IPS-18c (cell line): ENCODE results near the gene HSPA1A.
"Not testable (repeated sequence)": the region's sequence is repeated elsewhere in the genome, so short reads cannot be mapped to it uniquely, and the experiment has no call there.

Experiments
- H3K4me3 ChIP-seq: 2 replicates; pipeline ENCODE4 v1.7.0; 2013; ENCODE audit warnings: low read depth, mild to moderate bottlenecking, low read length, moderate library complexity; ENCODE audit not compliant: insufficient read depth
- H3K9me3 ChIP-seq: one replicate; pipeline ENCODE4 v1.6.1; 2013; ENCODE audit warnings: mild to moderate bottlenecking, low read length, moderate library complexity; ENCODE audit not compliant: control insufficient read depth, insufficient read depth

Gene HSPA1A

DNA sequence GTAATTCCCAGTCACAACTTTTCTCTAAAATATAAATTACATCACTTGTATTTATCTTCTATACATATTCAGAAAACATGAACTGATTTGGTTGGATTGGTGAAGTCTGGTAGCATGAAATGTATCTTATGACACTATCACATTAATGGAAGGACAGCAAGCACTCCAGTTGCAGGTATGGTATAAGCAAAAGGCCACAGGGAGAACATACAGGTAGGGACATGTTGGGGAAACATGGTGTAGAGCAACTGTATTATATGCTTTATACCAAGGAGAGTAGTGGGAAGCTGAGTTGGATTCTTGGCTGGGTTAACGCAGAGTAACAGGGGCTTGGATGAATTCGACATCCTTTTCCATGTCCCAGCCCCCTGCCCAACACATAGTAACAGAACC, 18.4 kb upstream of the HSPA1A start:
- no peak overlapping the region for H3K4me3 ChIP-seq
- no peaks in the 10 kb centered on the region for H3K9me3 ChIP-seq

DNA sequence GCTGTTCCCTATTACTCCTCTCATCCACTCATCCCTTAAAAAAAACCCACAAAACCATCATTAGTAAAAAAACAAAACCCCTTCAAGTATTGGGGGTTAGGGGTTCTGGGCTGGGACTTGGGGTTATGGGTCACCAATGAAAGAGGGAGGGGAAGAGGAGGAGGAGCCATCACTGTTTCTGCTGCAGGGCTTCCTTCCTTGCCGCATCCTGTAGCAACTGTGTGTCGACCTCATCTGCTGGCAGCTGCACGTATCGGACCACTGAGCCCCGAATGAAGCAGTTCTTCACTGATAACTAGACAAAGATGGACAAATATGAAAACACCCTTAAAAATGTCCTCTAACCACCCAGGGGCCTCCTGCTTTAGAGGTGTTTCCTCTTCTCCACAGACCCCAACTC, 17.8 kb upstream of the HSPA1A start:
- Histone ChIP-seq H3K9me3 (no peaks in the 10 kb centered on the region), H3K4me3 (no peak overlapping the region)

DNA sequence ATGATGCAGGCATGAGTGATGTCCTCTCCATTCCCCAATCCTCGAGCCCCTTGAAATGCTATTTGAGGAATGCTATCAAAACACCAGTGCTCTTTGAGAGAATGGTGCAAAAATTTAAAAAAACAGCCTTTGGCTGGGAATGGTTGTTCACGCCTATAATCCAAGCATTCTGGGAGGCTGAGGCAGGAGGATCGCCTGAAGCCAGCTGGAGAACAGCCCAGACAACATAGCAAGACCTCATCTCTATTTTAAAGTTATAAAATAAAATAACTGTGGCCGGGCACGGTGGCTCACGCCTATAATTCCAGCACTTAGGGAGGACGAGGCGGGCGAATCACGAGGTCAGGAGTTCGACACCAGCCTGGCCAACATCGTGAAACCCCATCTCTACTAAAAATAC, 15.6 kb upstream of the HSPA1A start:
- Histone ChIP-seq H3K4me3 (no peak overlapping the region), H3K9me3 (no peaks in the 10 kb centered on the region)

DNA sequence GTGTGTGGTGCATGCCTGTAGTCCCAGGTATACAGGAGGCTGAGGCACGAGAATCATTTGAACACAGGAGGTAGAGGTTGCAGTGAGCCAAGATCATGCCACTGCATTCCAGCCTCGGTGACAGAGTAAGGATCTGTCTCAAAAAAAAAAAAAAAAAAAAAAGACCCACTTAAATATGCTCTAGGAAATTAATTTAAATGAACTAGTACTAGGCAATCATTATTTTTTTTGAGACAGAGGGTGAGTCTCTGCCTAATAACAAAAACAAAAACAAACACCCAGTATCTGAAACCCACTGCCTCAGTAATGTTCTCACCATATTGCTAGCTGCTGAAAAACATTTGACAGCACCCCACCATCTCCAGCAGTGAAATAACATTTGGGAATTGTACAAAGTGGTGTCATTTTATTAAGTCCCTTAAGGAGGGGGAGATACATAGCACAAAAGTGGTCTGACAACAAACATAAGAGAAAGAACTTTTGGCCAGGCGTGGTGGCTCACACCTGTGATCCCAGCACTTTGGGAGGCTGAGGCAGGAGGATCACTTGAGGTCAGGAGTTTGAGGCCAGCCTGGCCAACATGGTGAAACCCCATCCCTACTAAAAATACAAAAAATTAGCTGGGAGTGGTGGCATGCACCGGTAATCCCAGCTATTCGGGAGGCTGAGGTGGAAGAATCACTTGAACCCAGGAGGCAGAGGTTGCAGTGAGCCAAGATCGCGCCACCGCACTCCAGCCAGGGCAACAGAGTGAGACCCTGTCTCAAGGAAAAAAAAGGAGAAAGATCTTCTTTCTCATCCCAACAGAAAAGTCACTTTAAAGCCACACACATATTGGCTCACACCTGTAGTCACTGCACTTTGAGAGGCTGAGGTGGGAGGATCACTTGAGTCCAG, 14.1 kb upstream of the HSPA1A start:
- not testable (repeated sequence) for H3K4me3 ChIP-seq, H3K9me3 ChIP-seq

DNA sequence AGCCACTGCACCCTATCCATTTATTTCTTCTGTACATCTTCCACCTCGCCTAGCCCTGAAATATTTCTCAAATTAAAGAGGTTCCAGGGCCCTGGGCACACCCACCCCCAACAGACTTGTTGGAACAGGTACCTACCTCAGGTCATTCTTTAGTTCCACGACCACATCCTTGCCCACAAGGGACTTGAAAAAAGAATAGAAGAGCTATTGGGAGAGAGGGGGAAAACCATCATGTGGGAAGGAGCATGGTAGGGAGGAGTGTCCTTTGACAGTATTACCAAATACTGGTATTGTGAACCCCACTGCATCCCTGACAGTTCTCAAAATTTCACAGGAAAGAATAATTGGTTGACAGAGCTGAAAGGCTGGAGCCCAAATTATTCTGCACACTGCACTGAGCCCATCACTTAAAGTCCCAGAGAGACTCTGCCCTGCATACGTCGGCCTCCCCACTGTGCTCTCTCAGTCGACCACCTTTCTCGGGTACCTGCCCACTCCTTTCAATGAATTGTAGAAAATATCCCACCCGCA, 9.3 kb upstream of the HSPA1A start:
- Histone ChIP-seq H3K4me3 (peak overlapping the region; percentile 100), H3K9me3 (no peaks in the 10 kb centered on the region)

DNA sequence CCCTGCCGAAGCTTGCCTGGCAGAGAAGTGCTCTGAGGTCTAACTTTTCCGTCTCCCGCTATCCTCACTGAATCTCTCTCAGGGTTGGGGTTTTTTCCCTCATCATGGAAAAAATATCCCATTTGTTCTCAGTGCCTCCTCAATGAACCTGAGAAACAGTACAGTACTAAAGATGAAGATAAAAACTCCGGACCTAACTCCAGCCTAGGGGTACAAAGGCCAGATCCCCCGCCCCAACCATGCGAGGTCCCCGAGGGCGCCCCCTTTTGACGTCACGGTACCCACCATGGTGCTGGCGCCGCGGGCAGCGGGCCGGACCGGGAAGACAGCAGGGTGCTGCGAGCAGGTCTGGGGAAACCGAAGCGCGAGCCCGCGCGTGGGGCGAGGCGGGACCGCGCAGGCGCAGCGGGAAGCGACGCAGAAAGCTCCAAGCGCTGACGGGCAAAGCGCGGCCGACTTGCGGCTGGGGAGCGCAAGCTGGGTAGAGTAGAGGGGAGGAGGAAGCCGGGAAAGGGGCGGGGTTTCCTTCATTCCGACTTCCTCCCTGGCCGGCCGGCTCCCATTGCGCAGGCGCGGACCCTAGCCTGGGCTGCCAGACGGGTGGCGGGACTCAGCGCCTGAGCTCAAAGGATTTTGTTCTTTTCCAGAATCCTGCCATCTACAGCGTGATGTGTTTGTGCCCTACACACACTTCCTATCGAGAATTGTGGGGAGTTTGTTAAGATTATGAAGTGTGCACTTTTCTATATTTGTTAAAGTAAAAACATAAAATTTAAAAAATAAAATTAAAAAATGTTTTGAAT, 8.7 kb upstream of the HSPA1A start, which contains the start of gene LSM2:
LSM2 (minus strand) TSS at position 497 of the 803 bp plus-strand sequence; CDS start at position 288, 209 bp downstream.
- H3K9me3 ChIP-seq = no peaks in the 10 kb centered on the region
- H3K4me3 ChIP-seq = peak within 1 kb of the TSS; percentile 100

DNA sequence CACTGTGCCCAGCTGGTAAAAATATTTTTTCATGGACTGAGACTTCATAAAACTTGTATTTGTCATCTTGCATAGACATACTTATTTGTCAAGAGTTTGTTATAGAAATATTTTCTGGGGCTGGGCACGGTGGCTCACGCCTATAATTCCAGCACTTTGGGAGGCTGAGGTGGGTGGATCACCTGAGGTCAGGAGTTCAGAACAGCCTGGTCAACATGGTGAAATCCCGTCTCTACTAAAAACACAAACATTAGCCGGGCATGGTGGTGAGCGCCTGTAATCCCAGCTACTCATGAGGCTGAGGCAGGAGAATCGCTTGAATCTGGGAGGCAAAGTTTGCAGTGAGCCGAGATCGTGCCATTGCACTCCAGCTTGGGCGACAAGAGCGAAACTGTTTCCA, 6.7 kb upstream of the HSPA1A start:
- not testable (repeated sequence) for H3K9me3 ChIP-seq, H3K4me3 ChIP-seq

DNA sequence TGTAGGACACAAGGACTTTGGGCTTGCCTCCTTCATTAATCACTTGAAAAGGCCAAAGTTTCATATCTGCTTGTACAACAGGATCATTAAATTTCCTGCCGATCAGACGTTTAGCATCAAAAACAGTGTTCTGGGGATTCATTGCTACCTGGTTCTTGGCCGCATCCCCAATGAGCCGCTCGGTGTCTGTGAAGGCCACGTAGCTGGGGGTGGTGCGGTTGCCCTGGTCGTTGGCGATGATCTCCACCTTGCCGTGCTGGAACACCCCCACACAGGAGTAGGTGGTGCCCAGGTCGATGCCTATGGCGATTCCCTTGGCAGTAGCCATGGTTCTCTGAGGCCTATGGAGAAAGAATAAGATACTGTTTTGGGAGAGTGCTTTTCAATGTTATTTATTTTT, 3.7 kb upstream of the HSPA1A start:
- H3K9me3 ChIP-seq = no peaks in the 10 kb centered on the region
- no peak overlapping the region for H3K4me3 ChIP-seq

DNA sequence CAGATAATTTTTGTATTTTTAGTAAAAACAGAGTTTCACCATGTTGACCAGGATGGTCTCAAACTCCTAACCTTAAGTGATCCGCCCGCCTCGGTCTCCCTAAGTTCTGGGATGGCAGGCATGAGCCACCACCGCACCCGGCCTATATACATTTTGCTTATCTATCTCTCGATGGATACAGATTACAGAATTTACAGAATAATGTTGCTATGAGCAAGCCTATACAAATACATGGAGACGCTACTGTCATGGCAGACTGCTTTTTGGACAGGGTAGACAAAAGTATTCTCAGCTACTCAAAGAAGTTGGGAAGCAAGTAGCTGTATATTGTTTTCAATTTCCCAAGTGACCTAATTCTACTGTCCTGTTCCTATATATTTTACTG, 1.9 kb upstream of the HSPA1A start:
- Histone ChIP-seq H3K4me3 (no peak overlapping the region), H3K9me3 (no peaks in the 10 kb centered on the region)

- H3K4me3 ChIP-seq = peak overlapping the region; percentile 55
Observed at GRCh38 chr6:31814677-31815024, 692 bp upstream of the HSPA1A start.

DNA sequence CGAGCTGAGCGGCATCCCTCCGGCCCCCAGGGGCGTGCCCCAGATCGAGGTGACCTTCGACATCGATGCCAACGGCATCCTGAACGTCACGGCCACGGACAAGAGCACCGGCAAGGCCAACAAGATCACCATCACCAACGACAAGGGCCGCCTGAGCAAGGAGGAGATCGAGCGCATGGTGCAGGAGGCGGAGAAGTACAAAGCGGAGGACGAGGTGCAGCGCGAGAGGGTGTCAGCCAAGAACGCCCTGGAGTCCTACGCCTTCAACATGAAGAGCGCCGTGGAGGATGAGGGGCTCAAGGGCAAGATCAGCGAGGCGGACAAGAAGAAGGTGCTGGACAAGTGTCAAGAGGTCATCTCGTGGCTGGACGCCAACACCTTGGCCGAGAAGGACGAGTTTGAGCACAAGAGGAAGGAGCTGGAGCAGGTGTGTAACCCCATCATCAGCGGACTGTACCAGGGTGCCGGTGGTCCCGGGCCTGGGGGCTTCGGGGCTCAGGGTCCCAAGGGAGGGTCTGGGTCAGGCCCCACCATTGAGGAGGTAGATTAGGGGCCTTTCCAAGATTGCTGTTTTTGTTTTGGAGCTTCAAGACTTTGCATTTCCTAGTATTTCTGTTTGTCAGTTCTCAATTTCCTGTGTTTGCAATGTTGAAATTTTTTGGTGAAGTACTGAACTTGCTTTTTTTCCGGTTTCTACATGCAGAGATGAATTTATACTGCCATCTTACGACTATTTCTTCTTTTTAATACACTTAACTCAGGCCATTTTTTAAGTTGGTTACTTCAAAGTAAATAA, 2.0 kb downstream of the HSPA1A start:
- H3K4me3 ChIP-seq = peak overlapping the region; percentile 36
- not testable (repeated sequence) for H3K9me3 ChIP-seq

More at GRCh38 chr6:31814677-31815024, 692 bp upstream of the HSPA1A start:
- H3K9me3 ChIP-seq = no peaks in the 10 kb centered on the region

DNA sequence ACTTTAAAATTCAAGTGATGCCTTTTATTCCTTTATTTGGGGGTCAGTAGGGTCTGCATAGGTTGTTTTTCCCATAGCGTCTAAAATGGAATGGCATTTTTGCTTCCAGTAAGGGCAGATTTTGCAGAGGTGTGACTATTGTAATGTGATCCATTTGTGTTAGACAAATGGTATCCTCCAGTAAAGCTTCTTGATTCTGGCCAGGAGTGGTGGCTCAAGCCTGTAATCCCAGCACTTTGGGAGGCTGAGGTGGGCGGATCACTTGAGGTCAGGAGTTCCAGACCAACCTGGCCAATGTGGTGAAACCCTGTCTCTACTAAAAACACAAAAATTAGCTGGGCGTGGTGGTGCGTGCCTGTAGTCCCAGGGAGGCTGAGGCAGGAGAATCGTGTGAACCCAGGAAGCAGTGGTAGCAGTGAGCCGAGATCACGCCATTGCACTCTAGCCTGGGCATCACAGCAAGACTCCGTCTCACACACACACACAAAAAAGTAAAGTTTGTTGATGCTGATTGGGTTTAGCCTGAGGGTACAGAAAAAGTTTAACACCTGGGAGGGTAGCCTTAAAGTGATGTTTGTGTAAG, 2.7 kb downstream of the HSPA1A start:
- H3K9me3 ChIP-seq, H3K4me3 ChIP-seq: not testable (repeated sequence)

- H3K9me3 ChIP-seq = no peaks in the 10 kb centered on the region
- H3K4me3 ChIP-seq = no peak overlapping the region
Observed at GRCh38 chr6:31819871-31820299, 4.5 kb downstream of the HSPA1A start.

- H3K4me3 ChIP-seq, H3K9me3 ChIP-seq: not testable (repeated sequence)
Observed at GRCh38 chr6:31820399-31820798, 5.1 kb downstream of the HSPA1A start.

DNA sequence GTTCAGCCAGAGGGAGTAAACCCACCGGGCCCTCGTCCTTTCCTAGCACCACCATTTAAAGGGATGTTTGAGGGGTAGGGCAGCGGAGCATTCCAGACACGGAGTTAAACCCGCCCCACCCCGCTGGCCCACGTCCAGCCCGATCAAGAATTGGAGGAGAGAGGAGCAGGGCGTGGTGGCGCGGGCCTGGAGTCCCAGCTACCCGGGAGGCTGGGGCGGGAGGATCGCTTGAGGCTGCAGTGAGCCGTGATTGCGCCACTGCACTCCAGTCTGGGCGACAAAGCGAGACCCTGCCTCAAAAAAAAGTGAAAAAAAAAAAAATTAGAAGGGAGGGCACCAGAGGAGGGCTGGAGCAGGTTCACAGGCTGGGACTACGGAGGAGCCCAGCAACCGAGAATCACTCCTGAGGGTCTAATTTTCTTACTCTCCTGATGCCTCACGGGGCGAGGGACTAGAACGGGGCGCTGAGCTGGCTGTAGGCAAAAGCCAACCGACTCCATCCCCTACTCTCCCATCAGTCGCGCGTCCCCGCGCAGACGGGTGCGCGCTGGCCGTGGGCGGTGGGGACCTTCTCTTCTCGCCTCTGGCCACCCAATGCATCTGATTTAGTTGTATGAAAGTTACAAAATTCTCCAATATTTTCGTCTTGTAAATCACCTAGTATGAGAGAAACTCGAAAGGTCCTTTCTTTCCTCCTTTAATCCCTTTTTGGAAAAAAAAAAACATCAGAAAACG, 6.1 kb downstream of the HSPA1A start:
- H3K4me3 ChIP-seq = peak overlapping the region; percentile 69
- H3K9me3 ChIP-seq = no peaks in the 10 kb centered on the region

- Histone ChIP-seq H3K4me3 (peak overlapping the region; percentile 69), H3K9me3 (no peaks in the 10 kb centered on the region)
Observed at GRCh38 chr6:31822036-31822821, 6.9 kb downstream of the HSPA1A start.
